ENCODE measurements around the gene KCTD20.

Gene KCTD20

GRCh38 chr6:36484736-36485135 lies 41.9 kb downstream of the KCTD20 start:
- no peak for DNase-seq (ENCODE audit: extremely low read depth, low read depth)
- no peak overlapping the region for H3K4me3 ChIP-seq (replicated peaks; ENCODE audit: low read depth, low read length)
- TF ChIP-seq CTCF (IDR thresholded peaks at IDR 0.05; ENCODE audit: low read depth, low read length, missing control alignments), result no peak

- no peak for DNase-seq (ENCODE audit: extremely low read depth, low read depth)
- no peak for TF ChIP-seq CTCF (IDR thresholded peaks at IDR 0.05; ENCODE audit: low read depth, low read length, missing control alignments)
- no peak overlapping the region for H3K4me3 ChIP-seq (replicated peaks; ENCODE audit: low read depth, low read length)
Measured at GRCh38 chr6:36487698-36488097, 44.9 kb downstream of the KCTD20 start.

- no peak for TF ChIP-seq CTCF (IDR thresholded peaks at IDR 0.05; ENCODE audit: low read depth, low read length, missing control alignments)
- no peak overlapping the region for H3K4me3 ChIP-seq (replicated peaks; ENCODE audit: low read depth, low read length)
- no peak for DNase-seq (ENCODE audit: extremely low read depth, low read depth)
Measured at GRCh38 chr6:36488221-36488620, 45.4 kb downstream of the KCTD20 start.

- DNase-seq (ENCODE audit: extremely low read depth, low read depth), result no peak
- H3K4me3 ChIP-seq (replicated peaks; ENCODE audit: low read depth, low read length), result no peak overlapping the region
- TF ChIP-seq CTCF (IDR thresholded peaks at IDR 0.05; ENCODE audit: low read depth, low read length, missing control alignments), result no peak
Measured at GRCh38 chr6:36489426-36489825, 46.6 kb downstream of the KCTD20 start.

- no peak for TF ChIP-seq CTCF (IDR thresholded peaks at IDR 0.05; ENCODE audit: low read depth, low read length, missing control alignments)
- H3K4me3 ChIP-seq (replicated peaks; ENCODE audit: low read depth, low read length), result no peak overlapping the region
- no peak for DNase-seq (ENCODE audit: extremely low read depth, low read depth)
Measured at GRCh38 chr6:36491378-36491965, 48.7 kb downstream of the KCTD20 start.

GRCh38 chr6:36492092-36492491 lies 49.3 kb downstream of the KCTD20 start:
- no peak for DNase-seq (ENCODE audit: extremely low read depth, low read depth)
- H3K4me3 ChIP-seq (replicated peaks; ENCODE audit: low read depth, low read length), result no peak overlapping the region
- no peak for TF ChIP-seq CTCF (IDR thresholded peaks at IDR 0.05; ENCODE audit: low read depth, low read length, missing control alignments)

- TF ChIP-seq CTCF (IDR thresholded peaks at IDR 0.05; ENCODE audit: low read depth, low read length, missing control alignments), result no peak
- H3K4me3 ChIP-seq (replicated peaks; ENCODE audit: low read depth, low read length), result no peak overlapping the region
- DNase-seq (ENCODE audit: extremely low read depth, low read depth), result no peak
Measured at GRCh38 chr6:36492621-36493020, 49.8 kb downstream of the KCTD20 start.
